ENCODE measurements around the gene CEP164.

CEP164 gene

DNA sequence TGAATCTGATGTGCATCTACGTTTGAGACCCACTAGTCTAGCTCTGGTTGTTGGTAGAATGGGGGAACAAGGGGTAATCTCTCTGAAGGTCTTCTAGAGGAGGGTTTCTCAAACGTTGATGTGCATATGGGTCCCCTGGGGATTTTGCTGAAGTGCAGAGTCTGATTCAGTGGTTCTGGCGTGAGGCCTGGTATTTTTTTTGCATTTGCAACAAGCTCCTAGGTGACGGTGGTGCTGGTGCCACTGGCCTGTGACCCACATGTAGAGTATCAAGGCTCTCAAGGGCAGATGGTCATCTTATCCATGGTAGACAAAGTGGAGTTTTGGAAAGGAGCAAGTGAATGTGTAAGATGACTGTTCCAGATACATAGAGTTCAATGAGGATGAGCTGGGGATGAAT is 97.1 kb downstream of the CEP164 start:
- H3K36me3 ChIP-seq (replicated peaks; ENCODE audit: low read depth, low read length) = no peaks in the 10 kb centered on the region
- no peak overlapping the region for H3K9ac ChIP-seq (ENCODE audit: low read length)
- no peaks in the 10 kb centered on the region for H3K9me3 ChIP-seq (ENCODE audit: insufficient read depth, low read length)
- no peak overlapping the region for H3K27ac ChIP-seq (ENCODE audit: low read length)
- H3K4me2 ChIP-seq (ENCODE audit: low read length) = no peak overlapping the region
- H3K4me1 ChIP-seq (ENCODE audit: low read length) = peaks cover 21% of the 10 kb centered on the region
- TF ChIP-seq, protein P1, sequence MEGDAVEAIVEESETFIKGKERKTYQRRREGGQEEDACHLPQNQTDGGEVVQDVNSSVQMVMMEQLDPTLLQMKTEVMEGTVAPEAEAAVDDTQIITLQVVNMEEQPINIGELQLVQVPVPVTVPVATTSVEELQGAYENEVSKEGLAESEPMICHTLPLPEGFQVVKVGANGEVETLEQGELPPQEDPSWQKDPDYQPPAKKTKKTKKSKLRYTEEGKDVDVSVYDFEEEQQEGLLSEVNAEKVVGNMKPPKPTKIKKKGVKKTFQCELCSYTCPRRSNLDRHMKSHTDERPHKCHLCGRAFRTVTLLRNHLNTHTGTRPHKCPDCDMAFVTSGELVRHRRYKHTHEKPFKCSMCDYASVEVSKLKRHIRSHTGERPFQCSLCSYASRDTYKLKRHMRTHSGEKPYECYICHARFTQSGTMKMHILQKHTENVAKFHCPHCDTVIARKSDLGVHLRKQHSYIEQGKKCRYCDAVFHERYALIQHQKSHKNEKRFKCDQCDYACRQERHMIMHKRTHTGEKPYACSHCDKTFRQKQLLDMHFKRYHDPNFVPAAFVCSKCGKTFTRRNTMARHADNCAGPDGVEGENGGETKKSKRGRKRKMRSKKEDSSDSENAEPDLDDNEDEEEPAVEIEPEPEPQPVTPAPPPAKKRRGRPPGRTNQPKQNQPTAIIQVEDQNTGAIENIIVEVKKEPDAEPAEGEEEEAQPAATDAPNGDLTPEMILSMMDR (IDR thresholded peaks at IDR 0.05; ENCODE audit: low read depth, low read length) = no peak
- H2AFZ ChIP-seq (ENCODE audit: low read depth, low read length) = no peak overlapping the region
- no peaks in the 10 kb centered on the region for H4K20me1 ChIP-seq (ENCODE audit: insufficient read depth, low read length)
- no peaks in the 10 kb centered on the region for H3K27me3 ChIP-seq (ENCODE audit: low read depth, low read length)
- no peaks in the 10 kb centered on the region for H3K79me2 ChIP-seq (ENCODE audit: low read length)
- no peak overlapping the region for H3K4me3 ChIP-seq (ENCODE audit: low read length)

DNA sequence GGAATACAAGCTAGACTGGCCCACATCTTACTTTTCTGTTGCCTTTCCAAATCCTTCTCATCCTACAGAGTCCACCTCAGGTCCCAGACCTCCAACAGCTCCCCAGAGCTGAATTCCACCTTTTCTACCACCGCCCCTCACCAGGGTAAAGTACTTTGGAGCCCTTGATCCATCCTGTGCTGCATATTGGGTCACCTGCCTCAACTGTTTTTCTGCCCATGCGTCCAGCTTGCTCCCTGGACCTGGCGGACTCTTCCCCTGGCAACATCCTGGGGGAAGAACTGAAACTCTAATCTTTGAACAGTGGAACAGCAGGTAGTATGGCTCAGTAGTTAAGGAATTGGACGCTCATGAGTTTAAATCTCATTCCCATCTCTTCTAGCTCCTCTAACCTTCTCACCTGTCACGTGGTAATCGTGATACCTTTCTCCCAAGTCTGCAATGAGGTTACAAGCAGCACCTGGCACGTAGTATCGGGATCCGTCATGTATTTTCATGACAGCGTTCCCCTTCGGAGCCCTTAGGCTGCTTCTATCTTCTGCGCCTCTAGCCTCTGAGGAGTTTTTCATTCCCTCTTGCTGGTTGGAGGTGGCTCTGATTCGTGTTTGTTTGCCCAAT is 98.1 kb downstream of the CEP164 start:
- Histone ChIP-seq H3K4me3 (ENCODE audit: low read length) (peak overlapping the region; percentile 59), H4K20me1 (ENCODE audit: insufficient read depth, low read length) (no peaks in the 10 kb centered on the region), H3K36me3 (replicated peaks; ENCODE audit: low read depth, low read length) (no peaks in the 10 kb centered on the region), H3K9ac (ENCODE audit: low read length) (no peak overlapping the region), H3K79me2 (ENCODE audit: low read length) (no peaks in the 10 kb centered on the region), H3K4me1 (ENCODE audit: low read length) (peaks cover 21% of the 10 kb centered on the region), H3K4me2 (ENCODE audit: low read length) (peak overlapping the region; percentile 66), H3K27me3 (ENCODE audit: low read depth, low read length) (no peaks in the 10 kb centered on the region), H3K27ac (ENCODE audit: low read length) (no peak overlapping the region), H2AFZ (ENCODE audit: low read depth, low read length) (peak overlapping the region; percentile 48; the same call in 1 of the 2 replicates), H3K9me3 (ENCODE audit: insufficient read depth, low read length) (no peaks in the 10 kb centered on the region)
- no peak for TF ChIP-seq EZH2phosphoT487 (IDR thresholded peaks at IDR 0.05; ENCODE audit: low read depth)
- TF ChIP-seq, protein P1 (IDR thresholded peaks at IDR 0.05; ENCODE audit: low read depth, low read length) = no peak

DNA sequence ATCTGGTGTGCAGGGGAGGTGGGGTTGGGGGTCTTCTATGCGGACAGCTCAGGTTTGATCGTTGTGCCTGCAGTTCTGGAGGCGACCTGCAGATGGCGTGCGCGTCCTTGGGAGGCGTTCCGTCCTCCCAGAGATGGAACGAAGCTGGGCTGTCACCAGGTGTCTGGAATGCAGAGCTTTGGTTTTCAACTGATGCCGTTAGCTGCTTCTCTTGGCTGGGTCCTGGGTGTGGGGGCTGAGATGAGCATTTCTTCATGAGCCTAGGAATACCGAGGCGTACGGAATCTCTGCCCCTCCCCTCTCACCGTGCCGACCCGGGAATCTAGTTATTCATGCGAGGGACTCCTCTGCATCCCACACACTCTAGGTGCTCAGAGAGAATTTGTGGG is 98.6 kb downstream of the CEP164 start:
- Histone ChIP-seq H3K4me2 (ENCODE audit: low read length) (peak overlapping the region; percentile 66), H3K9ac (ENCODE audit: low read length) (no peak overlapping the region)

DNA sequence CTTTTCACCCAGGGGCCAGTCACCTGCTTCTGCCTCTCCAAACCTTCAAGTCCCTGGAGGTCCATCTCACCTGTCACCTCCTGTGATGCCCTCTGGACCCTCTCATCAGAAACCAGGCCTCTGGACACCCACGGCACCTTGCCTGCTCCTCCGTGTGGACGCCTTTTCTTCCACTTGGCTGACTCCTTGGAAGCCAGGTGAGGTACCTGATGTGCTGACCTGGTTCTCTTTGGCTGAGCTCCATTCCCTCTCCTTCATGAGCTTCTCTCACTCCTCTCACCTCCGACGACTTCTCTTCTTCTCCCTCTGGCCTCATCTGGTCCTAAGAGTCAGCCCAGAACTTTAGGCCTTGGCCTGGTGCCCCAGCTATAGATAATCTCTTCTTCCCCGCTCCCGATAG is 99.3 kb downstream of the CEP164 start:
- H3K4me2 ChIP-seq (ENCODE audit: low read length) = no peak overlapping the region
- no peaks in the 10 kb centered on the region for H4K20me1 ChIP-seq (ENCODE audit: insufficient read depth, low read length)
- no peak overlapping the region for H3K27ac ChIP-seq (ENCODE audit: low read length)
- TF ChIP-seq, protein P1 (IDR thresholded peaks at IDR 0.05; ENCODE audit: low read depth, low read length) = no peak
- TF ChIP-seq EZH2phosphoT487 (IDR thresholded peaks at IDR 0.05; ENCODE audit: low read depth) = no peak
- no peaks in the 10 kb centered on the region for H3K36me3 ChIP-seq (replicated peaks; ENCODE audit: low read depth, low read length)
- H3K9me3 ChIP-seq (ENCODE audit: insufficient read depth, low read length) = no peaks in the 10 kb centered on the region
- no peak overlapping the region for H2AFZ ChIP-seq (ENCODE audit: low read depth, low read length)
- no peaks in the 10 kb centered on the region for H3K27me3 ChIP-seq (ENCODE audit: low read depth, low read length)
- H3K9ac ChIP-seq (ENCODE audit: low read length) = no peak overlapping the region
- H3K79me2 ChIP-seq (ENCODE audit: low read length) = no peaks in the 10 kb centered on the region
- H3K4me3 ChIP-seq (ENCODE audit: low read length) = no peak overlapping the region
- peaks cover 21% of the 10 kb centered on the region for H3K4me1 ChIP-seq (ENCODE audit: low read length)

More for the DNA sequence above, 98.6 kb downstream of the CEP164 start:
- Histone ChIP-seq H3K79me2 (ENCODE audit: low read length) (no peaks in the 10 kb centered on the region), H3K27me3 (ENCODE audit: low read depth, low read length) (no peaks in the 10 kb centered on the region), H4K20me1 (ENCODE audit: insufficient read depth, low read length) (no peaks in the 10 kb centered on the region), H2AFZ (ENCODE audit: low read depth, low read length) (peak overlapping the region; percentile 48; the same call in 1 of the 2 replicates), H3K27ac (ENCODE audit: low read length) (no peak overlapping the region), H3K4me3 (ENCODE audit: low read length) (peak overlapping the region; percentile 59), H3K36me3 (replicated peaks; ENCODE audit: low read depth, low read length) (no peaks in the 10 kb centered on the region), H3K4me1 (ENCODE audit: low read length) (peaks cover 21% of the 10 kb centered on the region), H3K9me3 (ENCODE audit: insufficient read depth, low read length) (no peaks in the 10 kb centered on the region)
- TF ChIP-seq EZH2phosphoT487 (IDR thresholded peaks at IDR 0.05; ENCODE audit: low read depth) = no peak
- TF ChIP-seq, protein P1 (IDR thresholded peaks at IDR 0.05; ENCODE audit: low read depth, low read length) = peak; percentile 98

All from OCI-LY3 (cell line).